NAMALWA (cell line): ENCODE measurements around the gene TMEM132D.
"Not testable (repeated sequence)": the region's sequence is repeated elsewhere in the genome, so short reads cannot be mapped to it uniquely, and the experiment has no call there.

Source experiments
- DNase-seq: peaks from one replicate; pipeline ENCODE4 v3.0.0-alpha.2; 2015; ENCODE audit warnings: low spot score

The TMEM132D gene

GRCh38 chr12:129064209-129064855 lies 839.5 kb downstream of the TMEM132D start:
- no peak for DNase-seq

GRCh38 chr12:129063600-129063999 lies 840.2 kb downstream of the TMEM132D start:
- DNase-seq: no peak

GRCh38 chr12:129053232-129053631 lies 850.6 kb downstream of the TMEM132D start:
- DNase-seq: no peak

GRCh38 chr12:129052373-129052772 lies 851.5 kb downstream of the TMEM132D start:
- no peak for DNase-seq

GRCh38 chr12:129049917-129050316 lies 853.9 kb downstream of the TMEM132D start:
- DNase-seq: peak; percentile 35

- DNase-seq: not testable (repeated sequence)
Observed at GRCh38 chr12:129043334-129043733, 860.5 kb downstream of the TMEM132D start.

GRCh38 chr12:129036135-129036534 lies 867.7 kb downstream of the TMEM132D start:
- no peak for DNase-seq

GRCh38 chr12:129034558-129035289 lies 869.1 kb downstream of the TMEM132D start:
- DNase-seq: no peak

- DNase-seq: no peak
Observed at GRCh38 chr12:129028844-129029243, 875.0 kb downstream of the TMEM132D start.

GRCh38 chr12:129025055-129025454 lies 878.8 kb downstream of the TMEM132D start:
- DNase-seq: no peak
